Stimulated activated CD4-positive, alpha-beta T cell treated with anti-CD3 and anti-CD28 coated beads, TNF-alpha, amount 100 ng/mL, for 48 hours (primary cell): ENCODE measurements around the gene KCNIP1.
"Not testable (repeated sequence)": the region's sequence is repeated elsewhere in the genome, so short reads cannot be mapped to it uniquely, and the experiment has no call there.

ENCODE experiments used
- DNase-seq, 3 donors: peaks; one replicate each; pipeline ENCODE4 v3.0.0-alpha.2; 2020; ENCODE audit warnings: low read depth in 3 of 3

KCNIP1 gene

DNA sequence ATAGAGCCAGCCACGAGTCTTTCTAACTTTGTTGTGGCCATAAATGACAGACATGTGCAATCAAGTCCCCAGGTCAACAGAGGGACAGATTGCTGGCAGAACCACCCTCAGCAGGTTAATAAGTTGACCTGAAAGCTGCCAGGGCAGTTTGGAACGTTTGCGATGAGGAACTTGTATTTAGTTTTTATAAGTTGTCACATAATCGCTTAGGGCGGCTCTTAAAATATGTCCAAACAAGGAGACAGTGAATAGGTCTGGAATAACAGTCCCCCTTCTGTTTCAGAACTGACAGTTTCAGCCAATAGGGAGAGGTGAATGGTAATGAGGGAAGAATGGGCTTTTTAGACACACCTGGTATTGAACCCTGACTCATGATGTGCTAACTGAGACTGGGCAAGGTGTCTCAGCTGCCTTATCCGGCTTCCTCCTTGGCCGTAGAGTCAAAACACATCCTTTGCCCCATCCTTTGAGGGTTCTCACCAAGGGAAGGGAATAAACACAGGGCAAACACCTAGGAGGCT, 246.2 kb downstream of the KCNIP1 start:
- no peak for DNase-seq

DNA sequence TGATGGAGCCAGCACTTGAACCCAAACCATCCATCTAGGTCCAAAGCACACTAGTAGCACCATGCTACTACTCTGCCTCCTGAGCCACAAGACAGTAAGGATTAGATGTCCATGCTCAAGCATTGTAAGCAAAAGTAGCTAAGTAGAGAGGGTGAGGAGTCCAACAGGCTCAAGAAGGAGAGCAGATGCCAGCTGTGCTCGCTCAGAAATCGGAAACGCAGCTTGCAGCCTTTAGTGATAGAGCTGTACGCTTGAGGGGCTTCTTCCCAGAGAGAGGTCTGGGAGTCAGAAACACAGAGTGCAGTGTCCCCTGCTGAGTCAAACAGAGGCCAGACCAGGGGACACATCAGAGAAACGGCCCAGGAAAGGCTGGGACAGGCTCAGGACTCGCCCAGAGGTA, 247.0 kb downstream of the KCNIP1 start:
- no peak for DNase-seq

DNA sequence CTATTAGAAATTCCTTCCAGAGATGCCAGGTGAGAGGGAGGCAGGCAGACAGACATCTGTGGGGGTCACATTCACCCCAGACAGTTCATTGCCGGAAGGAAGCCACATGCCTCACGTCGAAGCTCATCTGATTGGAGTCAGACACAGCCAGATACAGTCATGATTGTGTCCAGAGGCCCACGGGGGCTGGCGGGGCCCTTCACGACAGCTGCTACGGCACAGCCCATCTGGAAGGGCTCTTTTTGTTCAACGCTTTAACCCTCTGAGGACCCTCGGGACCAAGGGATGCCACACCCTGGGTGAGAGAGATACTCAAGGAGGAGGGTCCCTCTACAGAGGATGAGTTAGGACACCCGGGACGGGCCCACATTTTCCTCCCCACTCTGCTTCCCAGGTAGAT, 247.8 kb downstream of the KCNIP1 start:
- no peak for DNase-seq

DNA sequence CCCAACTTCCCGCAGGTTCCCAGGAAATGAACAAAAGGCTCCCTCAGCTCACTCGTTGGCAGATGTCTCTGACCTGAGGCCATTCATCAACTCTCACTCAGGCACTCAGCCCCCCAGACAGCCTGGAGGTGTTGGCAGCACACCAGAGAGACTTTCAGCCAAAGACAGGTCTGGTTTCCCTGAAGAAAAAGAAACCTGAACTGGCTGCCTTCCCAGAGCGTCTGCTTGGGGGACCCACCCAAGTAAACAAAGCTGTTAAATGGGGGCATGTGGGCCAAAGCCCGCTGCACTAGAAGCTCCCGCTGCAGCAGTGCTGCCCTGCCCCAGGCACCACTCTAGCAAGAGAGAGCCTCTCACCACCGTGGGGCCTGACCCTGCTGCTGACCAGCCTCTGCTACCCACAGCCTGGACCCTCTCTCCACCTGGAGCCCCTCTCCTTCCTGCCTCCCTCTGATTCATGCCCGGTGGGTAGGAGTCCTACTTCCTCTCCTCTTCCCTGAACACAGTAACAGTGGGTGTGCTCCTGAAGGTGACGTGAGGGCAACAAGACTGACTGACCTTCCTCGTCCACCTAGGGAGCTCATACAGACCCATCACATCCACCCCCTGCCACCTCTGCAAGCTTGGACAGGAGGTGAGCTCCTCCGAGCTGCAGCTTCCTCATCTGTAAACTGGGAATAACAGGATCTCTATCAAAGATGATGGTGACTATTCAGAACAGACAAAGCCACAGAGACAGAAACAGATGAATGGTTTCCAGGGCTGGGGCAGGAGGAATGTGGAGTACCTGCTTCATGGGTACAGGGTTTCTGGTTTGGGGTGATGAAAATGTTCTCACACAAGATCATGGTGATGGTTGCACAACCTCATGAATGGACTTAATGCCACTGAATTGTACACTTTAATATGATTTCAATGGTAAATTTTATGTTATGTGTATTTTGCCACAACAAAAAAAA, 248.7 kb downstream of the KCNIP1 start:
- no peak for DNase-seq

DNA sequence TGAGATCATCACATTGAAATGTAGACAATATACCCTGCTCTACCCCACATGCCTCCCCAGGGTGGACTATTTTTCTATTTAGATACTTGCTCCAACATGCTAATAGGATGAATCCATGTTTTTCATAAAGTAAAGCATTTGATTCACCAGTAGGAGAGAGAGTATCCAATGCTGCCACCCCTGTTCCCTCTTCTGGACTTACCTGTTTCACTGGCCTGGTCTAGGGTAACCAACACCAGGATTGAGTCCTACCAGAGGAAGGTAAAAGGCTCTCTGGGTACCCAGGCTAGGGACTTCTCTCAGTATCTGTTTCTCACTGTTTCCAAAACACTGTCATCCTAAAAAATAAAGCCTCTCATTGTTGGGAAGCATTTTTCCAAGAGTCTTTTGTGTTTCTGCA, 249.5 kb downstream of the KCNIP1 start:
- no peak for DNase-seq

DNA sequence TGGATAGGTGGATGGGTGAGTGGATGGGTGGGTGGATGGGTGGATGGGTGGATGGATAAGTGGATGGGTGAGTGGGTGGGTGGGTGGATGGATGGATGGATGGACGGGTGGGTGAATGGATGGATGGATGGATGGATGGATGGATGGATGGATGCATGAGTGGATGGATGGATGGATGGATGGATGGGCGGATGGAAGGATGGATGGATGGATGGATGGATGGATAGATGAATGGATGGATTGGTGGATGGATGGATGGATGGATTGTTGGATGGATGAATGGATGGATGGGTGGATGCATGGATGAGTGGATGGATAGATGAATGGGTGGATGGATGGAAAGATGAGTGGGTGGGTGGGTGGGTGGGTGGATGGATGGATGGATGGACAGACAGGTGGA, 250.7 kb downstream of the KCNIP1 start:
- DNase-seq, result not testable (repeated sequence)

DNA sequence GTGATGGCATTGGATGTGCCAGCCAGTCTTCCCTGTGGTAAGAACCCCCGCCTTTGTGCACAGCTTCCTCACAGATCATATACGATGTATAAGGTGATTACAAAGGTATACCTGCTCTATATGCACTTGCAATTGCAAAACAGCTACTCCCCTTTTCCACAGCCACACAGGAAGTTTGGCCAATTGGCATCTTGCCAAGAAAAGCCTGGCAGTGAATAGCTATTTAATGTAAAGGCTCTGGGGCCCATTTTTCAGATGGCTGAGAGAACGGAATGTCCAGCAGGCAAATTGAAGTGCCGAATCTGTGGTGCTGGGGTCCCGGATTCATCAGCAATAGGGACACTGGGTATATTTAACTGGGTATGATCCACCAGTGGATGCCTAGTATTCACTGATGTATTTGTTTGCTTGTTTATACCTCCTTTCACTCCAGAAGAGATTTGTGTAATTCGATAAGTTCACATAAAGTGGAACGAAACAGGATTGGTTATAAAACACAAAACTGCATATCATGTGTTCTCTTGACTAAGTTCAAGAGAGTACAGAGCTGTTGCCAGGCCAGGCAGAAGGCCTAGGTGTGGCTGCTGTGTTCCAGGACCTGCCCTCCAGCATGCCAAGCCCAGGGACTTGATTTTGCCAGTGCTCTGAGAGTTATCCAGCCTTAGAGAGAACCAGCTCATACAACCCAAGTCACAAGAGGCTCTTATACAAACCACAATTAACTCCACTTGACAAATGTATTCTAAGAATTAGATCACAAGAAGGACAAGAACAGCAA, 252.0 kb downstream of the KCNIP1 start:
- no peak for DNase-seq

DNA sequence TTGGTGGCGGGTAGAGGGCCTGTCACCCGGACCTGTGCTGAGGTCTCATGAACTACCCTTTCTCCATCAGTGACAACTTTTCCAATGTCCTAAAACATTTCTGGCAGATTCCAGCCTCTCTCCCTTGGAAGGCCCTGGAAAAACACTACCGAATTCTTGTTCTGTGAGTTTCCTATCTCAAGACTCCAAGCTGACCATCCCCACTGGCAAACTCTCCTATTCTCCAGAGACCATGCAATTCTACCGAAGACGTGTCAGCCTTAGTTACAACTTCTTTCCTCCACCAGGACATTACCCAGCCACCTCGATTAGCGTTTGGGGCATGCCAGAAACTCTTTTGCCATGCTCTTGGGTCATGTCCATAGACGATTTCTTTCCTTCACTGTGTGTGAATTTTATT, 252.9 kb downstream of the KCNIP1 start:
- DNase-seq, result no peak

DNA sequence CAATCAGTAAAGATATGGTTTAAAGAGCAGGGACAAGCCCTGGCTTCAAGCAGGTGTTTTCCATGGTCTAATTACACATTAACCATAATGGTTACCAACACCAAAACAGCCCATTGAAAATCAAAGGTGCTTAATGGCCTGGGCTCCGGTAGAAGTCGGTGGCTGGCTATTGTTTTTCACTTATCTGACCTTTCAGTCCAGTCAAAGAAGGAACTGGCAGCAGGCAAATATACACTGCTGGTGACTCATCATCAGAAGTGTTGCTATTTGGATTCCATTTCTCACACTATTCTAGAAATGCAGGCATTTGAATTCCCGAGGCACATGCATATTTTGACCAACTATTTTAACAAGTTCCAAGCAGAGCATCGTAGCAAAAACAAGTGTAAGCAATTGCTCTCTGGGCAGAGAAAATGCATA, 253.4 kb downstream of the KCNIP1 start:
- no peak for DNase-seq

DNA sequence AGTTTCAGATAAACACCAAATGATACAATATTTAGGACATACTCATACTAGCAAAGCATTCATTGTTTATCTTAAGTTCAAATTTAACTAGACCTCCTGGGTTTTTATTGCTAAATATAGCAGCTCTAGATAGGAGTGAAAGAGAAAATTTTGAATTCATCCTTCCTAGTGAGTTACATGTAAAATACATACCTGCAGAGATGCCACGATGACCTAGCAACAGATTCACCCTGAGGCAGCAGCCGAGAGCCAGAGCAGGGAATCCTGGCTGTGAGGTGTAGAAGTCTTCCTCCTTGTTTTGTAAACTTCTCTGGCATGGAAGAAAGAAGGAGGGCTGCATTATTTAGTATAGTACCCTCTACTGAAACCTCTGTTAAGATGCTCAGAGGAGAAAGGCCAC, 253.8 kb downstream of the KCNIP1 start:
- no peak for DNase-seq

DNA sequence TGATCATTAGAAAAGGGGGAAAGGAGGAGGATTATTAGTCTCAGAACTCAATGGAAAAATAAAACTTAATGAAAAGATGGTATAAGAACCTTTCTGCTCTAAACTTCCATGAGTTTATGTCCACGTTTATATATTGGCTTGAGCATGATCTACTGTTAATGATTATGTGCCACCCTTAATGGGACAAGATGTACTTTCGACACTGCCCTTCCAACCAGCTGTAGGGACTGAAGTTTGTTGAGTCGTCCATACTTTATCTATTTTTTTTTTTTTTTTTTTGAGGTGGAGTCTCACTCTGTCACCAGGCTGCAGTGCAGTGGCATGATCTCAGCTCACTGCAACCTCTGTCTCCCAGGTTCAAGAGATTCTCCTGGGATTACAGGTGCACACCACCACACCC, 254.7 kb downstream of the KCNIP1 start:
- DNase-seq, result no peak

DNA sequence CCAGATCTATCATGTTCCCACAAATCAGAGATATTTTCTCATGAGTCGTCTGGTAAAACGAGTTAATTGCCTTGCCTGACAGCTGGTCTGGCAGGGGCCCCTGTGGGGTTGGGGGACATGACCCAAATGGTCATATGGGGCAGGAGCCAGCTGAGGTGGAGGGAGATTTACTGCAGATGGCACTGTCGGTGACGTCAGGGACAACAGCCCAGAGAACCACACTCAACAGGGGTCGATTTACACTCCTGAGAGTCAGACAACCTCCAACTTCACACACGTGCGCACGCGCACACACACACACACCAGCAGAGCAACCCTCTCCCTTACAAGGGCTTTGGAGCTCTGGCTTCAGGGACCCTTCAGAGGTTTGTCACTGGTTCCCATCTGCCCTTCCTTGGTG, 256.3 kb downstream of the KCNIP1 start:
- no peak for DNase-seq

DNA sequence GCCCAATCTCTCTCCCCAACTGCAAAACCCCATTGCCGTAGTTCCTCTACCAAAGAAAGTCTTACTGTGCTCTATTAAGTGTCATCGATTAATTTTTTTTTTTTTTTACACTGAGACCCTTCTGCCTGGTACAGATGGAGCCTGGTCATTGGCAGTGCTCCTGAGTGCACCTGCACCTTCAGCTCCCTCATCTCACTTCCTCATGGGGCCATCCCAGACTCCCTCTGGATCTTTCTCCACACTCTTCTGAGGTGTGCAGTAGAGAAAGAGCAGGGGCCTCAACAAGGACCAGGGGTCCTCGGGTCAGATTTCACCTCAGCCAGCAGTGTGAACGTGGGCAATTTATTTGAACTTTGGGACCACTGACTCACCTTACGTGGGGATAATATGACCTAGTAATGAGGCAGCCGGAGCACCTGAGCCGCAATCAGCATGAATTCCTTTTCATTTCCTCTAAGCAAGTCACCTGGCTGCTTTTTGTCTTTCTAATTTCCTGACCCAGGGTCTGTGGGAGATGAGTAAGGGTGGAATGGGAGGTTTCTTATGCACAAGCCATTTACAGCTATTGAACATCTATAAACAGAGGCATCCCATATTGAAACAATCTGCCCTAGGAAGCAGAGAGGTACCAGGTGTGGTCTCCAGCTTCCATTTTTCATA, 257.4 kb downstream of the KCNIP1 start:
- no peak for DNase-seq

DNA sequence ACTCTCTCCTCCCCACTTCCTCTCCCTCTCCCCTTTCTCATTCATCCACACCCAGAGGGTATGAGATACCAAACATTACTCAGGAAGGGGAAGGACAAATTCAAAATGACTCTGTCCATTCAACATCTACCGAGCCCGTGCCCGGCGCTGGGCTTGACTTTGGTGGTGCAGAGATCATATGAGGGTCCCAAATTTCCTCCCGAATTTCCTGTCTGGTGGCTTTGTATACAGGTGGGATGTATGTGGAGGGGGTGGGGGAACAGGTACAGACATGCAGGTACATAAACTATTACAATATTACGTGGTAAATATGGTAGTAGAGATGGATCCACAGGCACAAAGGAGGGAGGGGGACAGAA, 257.9 kb downstream of the KCNIP1 start:
- DNase-seq, result no peak

DNA sequence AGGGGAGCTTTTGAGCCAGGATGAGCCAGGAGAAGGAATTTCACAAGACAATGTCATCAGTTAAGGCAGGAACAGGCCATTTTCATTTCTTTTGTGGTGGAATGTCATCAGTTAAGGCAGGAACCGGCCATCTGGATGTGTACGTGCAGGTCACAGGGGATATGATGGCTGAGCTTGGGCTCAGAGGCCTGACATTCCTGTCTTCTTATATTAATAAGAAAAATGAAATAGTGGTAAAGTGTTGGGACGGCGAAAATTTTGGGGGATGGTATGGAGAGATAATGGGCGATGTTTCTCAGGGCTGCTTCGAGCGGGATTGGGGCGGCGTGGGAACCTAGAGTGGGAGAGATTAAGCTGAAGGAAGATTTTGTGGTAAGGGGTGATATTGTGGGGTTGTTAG, 258.5 kb downstream of the KCNIP1 start:
- DNase-seq, result not testable (repeated sequence)

DNA sequence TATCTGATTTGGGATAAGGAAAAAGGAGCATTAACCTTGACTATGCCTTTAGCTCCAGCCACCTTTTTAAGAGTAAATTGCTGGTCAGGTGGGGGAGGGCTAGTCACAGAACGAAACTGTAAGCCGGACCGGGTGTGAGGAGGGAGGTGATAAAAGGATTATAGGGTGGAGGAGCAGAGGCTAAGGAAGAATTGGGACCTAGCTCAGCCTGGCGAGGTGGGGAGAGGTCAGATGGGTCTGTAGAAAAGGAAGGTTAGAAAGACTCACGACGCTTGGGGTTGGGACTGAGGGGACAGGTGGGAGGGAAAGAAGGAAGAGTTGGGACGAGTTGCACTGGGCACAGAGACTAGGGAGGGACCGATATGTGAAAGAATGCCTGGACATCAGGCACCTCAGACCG, 262.0 kb downstream of the KCNIP1 start:
- DNase-seq, result not testable (repeated sequence)

DNA sequence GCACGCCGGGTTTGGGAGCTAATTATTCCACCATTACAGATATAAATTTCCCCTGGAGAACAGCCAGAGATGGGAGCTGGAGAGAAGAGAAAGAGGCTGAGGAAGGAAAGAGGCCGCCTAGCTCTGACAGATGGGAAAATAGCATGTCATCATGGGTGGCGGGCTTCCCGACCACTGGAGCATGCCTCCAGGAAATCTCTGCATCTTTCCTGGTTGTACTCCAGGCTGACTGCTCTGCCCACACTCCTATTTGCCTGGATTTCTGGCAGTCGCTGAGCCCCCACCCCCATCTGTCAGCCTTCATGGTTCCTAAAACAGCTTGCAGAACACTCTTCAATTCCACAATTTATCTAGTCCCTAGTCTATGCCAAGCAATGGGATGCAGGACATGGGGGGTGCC, 265.4 kb downstream of the KCNIP1 start:
- no peak for DNase-seq

DNA sequence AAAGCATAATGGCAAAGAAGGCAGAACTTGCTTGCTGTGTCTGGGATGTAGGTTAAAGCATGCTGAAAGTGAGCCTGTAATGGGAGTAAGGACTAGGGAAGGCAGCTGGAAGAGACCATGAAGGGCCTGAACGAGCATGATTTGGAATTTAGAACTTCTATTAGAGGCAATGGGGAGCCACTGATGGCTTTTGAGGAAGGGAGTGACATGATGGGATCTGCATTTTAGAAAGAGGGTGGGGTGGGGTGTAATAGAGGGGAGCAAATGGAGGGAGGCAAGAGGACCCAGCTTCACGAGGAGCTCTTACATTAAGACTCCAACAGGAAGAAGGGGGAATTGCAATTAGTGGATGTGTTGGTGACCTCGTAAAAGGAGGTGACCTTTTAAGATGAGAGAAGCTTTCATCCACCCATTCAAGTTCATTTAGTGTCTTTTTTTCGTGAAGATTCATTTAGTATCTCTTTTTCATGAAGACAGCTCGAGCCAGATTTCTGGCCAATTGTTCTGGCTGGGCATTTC, 266.1 kb downstream of the KCNIP1 start:
- no peak for DNase-seq

DNA sequence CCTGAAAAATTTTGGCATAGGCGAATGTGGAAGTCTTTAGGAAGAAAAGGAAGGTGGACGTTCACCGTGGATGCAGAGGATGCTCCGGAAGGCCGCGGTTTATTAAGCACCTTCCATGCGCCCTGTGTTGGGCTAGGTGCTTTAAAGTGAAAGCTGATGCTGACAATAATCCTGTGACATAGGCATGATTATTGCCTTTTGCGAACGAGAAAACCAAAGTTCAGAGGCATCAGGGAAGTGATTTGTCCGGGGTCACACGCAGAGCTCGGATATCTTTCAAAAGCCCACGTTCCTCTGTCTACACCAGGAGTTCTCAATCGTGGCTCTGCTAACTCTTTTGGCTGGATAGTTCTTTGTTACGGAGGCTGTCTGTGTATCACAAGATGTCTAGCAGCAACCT, 267.7 kb downstream of the KCNIP1 start:
- no peak for DNase-seq

DNA sequence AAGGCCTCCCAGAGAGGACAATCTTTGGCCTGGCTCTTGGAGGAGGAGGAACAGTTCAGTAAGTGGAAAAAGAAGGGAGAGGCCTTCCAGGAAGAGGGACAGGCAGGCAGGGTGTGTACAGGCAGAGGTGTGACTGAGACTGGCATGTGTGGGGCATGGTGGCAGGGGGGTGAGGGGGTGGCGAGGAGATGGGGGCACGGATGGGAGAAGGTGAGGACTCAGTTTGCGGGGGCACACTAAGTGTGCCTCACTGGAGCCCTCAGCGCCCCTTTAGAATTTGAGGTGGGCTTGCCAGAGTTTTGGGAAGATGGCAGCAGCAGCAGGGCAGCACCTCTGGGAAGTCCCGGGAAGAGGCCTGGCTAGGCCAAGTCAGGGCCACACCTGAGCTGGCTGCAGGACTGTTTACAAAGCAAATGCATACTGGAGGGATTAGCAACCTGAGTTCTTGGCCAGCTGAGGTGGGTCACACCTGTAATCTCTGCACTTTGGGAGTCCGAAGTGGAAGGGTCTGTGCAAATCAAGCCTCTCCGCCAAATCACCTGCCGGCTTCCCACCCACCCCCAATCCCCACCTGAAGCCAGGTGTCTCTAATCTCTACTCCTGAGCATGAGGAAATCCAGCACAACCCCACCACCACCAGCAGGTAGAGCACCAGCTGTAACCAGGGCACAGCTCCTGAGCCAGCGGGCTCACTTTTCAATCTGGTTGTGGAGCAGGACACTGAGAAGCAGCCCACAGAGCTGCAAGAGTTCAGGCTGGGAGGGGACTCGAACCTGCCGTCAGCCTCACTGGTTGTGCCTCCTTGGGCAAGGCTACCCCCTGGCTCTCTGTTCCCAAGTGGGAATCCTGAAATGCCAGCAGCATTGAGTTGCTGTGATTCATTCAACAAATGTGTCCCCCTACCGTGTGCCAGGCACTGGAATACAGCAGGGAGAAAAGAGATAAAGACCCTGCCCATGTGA, 269.5 kb downstream of the KCNIP1 start:
- no peak for DNase-seq

DNA sequence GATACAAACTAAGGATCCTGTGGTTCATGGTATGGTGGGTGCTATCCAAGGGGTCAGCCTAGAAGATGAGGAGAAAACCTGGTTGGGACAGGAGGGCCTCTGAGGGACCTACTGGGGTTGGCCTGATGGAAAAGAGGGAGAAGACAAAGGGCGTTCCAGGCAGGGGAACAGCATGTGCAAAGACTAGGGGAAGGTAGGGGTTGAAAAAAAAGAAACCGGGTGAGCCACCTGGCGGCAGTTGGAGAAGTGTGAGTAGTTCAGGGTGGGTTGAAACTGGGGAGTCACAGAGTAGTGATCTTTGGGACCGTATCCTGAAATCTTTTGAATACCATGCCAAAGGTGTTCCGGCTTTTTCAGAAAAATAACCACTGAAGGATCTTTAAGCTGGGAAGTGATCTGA, 271.0 kb downstream of the KCNIP1 start:
- no peak for DNase-seq
